Uterus (tissue), 4 donors: ENCODE measurements around the gene TUBA1B. TPM values are rescaled to one million over a fixed set of nuclear protein-coding genes. Genes with fewer than 3 reads are reported as not detected.
A peak's percentile ranks its signal among the peaks of the same experiment; 100 is the strongest.

ENCODE experiments used
- DNase-seq, 2 donors: peaks; one replicate each; pipeline ENCODE4 v3.0.0-alpha.2; 2019 to 2020
- H3K27ac ChIP-seq, 2 donors: fragments of 200-600 bp; sonication (generic); 1 replicate in 1 of 2; 2 replicates in 1 of 2; pipeline ENCODE4 v1.5.1; 2016 to 2018
- H3K27me3 ChIP-seq, 2 donors: fragments of 200-600 bp; sonication (generic); one replicate each; pipeline ENCODE4 v1.5.1; 2018 to 2019; ENCODE audit warnings: control low read depth in 1 of 2
- H3K36me3 ChIP-seq, 2 donors: fragments of 200-600 bp; sonication (generic); one replicate each; pipeline ENCODE4 v1.5.1; 2019; ENCODE audit warnings: control low read depth in 1 of 2
- H3K4me1 ChIP-seq, 2 donors: fragments of 200-600 bp; sonication (generic); one replicate each; pipeline ENCODE4 v1.5.1; 2018 to 2019; ENCODE audit warnings: control low read depth in 1 of 2
- H3K4me3 ChIP-seq, 2 donors: fragments of 200-600 bp; sonication (generic); 1 replicate in 1 of 2; 2 replicates in 1 of 2; pipeline ENCODE4 v1.5.1; 2018 to 2019; ENCODE audit warnings: mild to moderate bottlenecking in 1 of 2
- H3K9me3 ChIP-seq, 2 donors: fragments of 200-600 bp; sonication (generic); one replicate each; pipeline ENCODE4 v1.5.1; 2019; ENCODE audit warnings: control low read depth in 1 of 2
- CTCF ChIP-seq, 4 experiments: fragments of 200-600 bp in 2 of 4; fragments of 450-650 bp in 2 of 4; sonication (generic) in 2 of 4; IDR thresholded peaks; one replicate each; pipeline ENCODE4 v1.5.1; 2016 to 2019; ENCODE audit warnings: antibody characterized with exemption in 4 of 4, mild to moderate bottlenecking in 2 of 4, moderate library complexity in 1 of 4
- POLR2A ChIP-seq, 2 donors: fragments of 450-650 bp; IDR thresholded peaks; one replicate each; pipeline ENCODE4 v1.6.1; 2016; ENCODE audit warnings: antibody characterized with exemption in 2 of 2, mild to moderate bottlenecking in 1 of 2, moderate library complexity in 1 of 2
- intact Hi-C: fragments of 100-400 bp; cut with DNase I; formaldehyde crosslinking; loops from one replicate; pipeline ENCODE4 v1.15.1; 2023; ENCODE audit warnings: low total_unique reads
- total RNA-seq, 4 donors: library from RNA; depleted of rRNA in 3 of 4; stranded (reverse); fragments of >200 nt in 3 of 4; gene quantifications; one replicate each; pipeline versions ENCODE4 v1.1.0 to v1.2.4, GENCODE V29; 2014 to 2023
- donor health status: DM: yes; HTN: yes; CAD: no.

TUBA1B gene
- total RNA-seq, 4 donors from 2014 or later: 374 to 912 (median 498) TPM

GRCh38 chr12:49091056-49091835 lies 39.9 kb downstream of the TUBA1B start:
- peak overlapping the region in 1 of 2 donors; percentile 33 for H3K4me3 ChIP-seq

GRCh38 chr12:49089821-49090773 lies 41.1 kb downstream of the TUBA1B start:
- intact Hi-C loops: no loop called here
- Histone ChIP-seq H3K4me1 (peaks cover 5 to 26% of the 10 kb centered on the region in 2 donors), H3K36me3 (no peaks in the 10 kb centered on the region), H3K9me3 (no peaks in the 10 kb centered on the region), H3K27me3 (peaks cover 0 to 6% of the 10 kb centered on the region in 2 donors), H3K4me3 (peak overlapping the region; percentile 24 to 29), H3K27ac (no peak overlapping the region)
- DNase-seq: peak in 1 of 2 donors; percentile 35
- TF ChIP-seq CTCF (IDR thresholded peaks at IDR 0.05) (peak in 2 of 4 experiments; percentile 6 to 18), POLR2A (IDR thresholded peaks at IDR 0.05) (no peak)

More at GRCh38 chr12:49091056-49091835, 39.9 kb downstream of the TUBA1B start:
- Histone ChIP-seq H3K27me3 (peaks cover 0 to 6% of the 10 kb centered on the region in 2 donors), H3K9me3 (no peaks in the 10 kb centered on the region), H3K27ac (peak overlapping the region in 1 of 2 donors; percentile 63), H3K4me1 (peaks cover 5 to 26% of the 10 kb centered on the region in 2 donors), H3K36me3 (no peaks in the 10 kb centered on the region)
- intact Hi-C loops: no loop called here
- DNase-seq: no peak
- no peak for TF ChIP-seq CTCF (IDR thresholded peaks at IDR 0.05)
- no peak for TF ChIP-seq POLR2A (IDR thresholded peaks at IDR 0.05)

- peaks cover 0 to 16% of the 10 kb centered on the region in 2 donors for H3K4me1 ChIP-seq
- DNase-seq: no peak
Measured at GRCh38 chr12:49088932-49089330, 42.3 kb downstream of the TUBA1B start.

GRCh38 chr12:49088150-49088931 lies 42.9 kb downstream of the TUBA1B start:
- peaks cover 0 to 16% of the 10 kb centered on the region in 2 donors for H3K4me1 ChIP-seq

More at GRCh38 chr12:49088932-49089330, 42.3 kb downstream of the TUBA1B start:
- no peak for TF ChIP-seq POLR2A (IDR thresholded peaks at IDR 0.05)
- TF ChIP-seq CTCF (IDR thresholded peaks at IDR 0.05): no peak
- Histone ChIP-seq H3K4me3 (no peak overlapping the region), H3K9me3 (no peaks in the 10 kb centered on the region), H3K27ac (peak overlapping the region in 1 of 2 donors; percentile 93), H3K27me3 (peaks cover 0 to 2% of the 10 kb centered on the region in 2 donors), H3K36me3 (no peaks in the 10 kb centered on the region)
- intact Hi-C loops: no loop called here

More at GRCh38 chr12:49088150-49088931, 42.9 kb downstream of the TUBA1B start:
- no peaks in the 10 kb centered on the region for H3K9me3 ChIP-seq
- H3K36me3 ChIP-seq: no peaks in the 10 kb centered on the region
- no peak overlapping the region for H3K4me3 ChIP-seq
- intact Hi-C loops: no loop called here
- no peaks in the 10 kb centered on the region for H3K27me3 ChIP-seq
- peak; percentile 89 to 94 (median 92) for TF ChIP-seq CTCF (IDR thresholded peaks at IDR 0.05)
- TF ChIP-seq POLR2A (IDR thresholded peaks at IDR 0.05): no peak
- peak overlapping the region; percentile 75 to 93 for H3K27ac ChIP-seq
- peak; percentile 86 to 91 for DNase-seq
